ENCODE data around the gene TFPT. TPM values are rescaled to one million over a fixed set of nuclear protein-coding genes. Genes with fewer than 3 reads are reported as not detected.

Gene TFPT
- total and polyA plus RNA-seq, 2 of the 13 experiments (the other 11 are each of a cell fraction or from before 2014, with no cell fraction given): 8.4 to 10.7 TPM

DNA sequence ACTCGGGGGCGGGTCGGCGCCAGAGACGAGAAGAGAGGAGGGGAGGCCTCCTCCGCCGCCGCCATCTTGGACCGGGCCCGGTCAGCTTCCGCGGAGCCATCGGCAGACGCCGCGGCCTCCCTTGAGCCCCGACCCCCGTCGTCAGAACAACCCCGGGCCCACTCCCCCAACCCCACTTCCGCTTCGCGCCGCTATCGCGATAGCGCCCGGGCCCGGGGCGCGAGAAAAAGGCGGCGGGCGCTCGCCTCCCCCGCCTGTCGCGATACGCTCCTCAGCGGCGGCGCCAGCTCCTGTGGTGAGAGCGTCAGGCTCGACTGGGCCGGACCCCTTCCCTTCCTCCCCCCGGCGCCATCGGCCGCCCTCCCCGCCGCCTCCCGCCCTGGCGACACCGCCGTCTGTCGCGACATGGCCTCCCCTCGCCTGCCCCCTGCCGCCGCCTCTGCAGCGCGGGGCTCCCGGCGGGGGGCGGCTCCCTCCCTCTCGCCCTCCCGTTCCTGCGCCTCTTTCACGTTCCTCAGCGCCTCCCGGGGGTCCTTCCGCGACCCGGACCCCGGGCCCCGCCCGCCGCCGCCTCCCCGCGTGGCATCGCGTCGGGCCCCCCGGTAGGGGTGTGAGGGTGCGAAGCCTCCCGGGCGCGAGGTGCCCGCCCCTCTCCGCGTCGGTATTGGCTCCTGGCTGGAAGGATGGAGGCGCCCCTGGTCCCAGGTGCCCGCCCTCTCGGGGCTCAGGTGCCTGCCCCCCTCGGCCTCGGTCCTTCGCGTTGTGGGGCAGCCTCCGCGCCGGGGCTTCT is 22.4 kb upstream of the TFPT start, which contains the start of gene CNOT3 (continued):
- TF ChIP-seq CEBPZ (IDR thresholded peaks at IDR 0.05; ENCODE audit: low read length): no peak
- no peak for TF ChIP-seq SP4 (CRISPR knock-in tag; IDR thresholded peaks at IDR 0.05)
- TF ChIP-seq NFATC3 (CRISPR knock-in tag; IDR thresholded peaks at IDR 0.05): no peak
- no peak for TF ChIP-seq ZNF296 (CRISPR knock-in tag; conservative IDR thresholded peaks at IDR 0.05)
- TF ChIP-seq, protein P1, sequence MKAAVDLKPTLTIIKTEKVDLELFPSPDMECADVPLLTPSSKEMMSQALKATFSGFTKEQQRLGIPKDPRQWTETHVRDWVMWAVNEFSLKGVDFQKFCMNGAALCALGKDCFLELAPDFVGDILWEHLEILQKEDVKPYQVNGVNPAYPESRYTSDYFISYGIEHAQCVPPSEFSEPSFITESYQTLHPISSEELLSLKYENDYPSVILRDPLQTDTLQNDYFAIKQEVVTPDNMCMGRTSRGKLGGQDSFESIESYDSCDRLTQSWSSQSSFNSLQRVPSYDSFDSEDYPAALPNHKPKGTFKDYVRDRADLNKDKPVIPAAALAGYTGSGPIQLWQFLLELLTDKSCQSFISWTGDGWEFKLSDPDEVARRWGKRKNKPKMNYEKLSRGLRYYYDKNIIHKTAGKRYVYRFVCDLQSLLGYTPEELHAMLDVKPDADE (CRISPR knock-in tag; IDR thresholded peaks at IDR 0.05): no peak
- no peak for TF ChIP-seq ZNF558 (CRISPR knock-in tag; IDR thresholded peaks at IDR 0.05; ENCODE audit: borderline replicate concordance)
- TF ChIP-seq CREB1 (IDR thresholded peaks at IDR 0.05): no peak
- TF ChIP-seq CREB1 (CRISPR knock-in tag; IDR thresholded peaks at IDR 0.05): no peak
- no peak for TF ChIP-seq KLF11 (CRISPR knock-in tag; IDR thresholded peaks at IDR 0.05)
- no peak for TF ChIP-seq PATZ1 (CRISPR knock-in tag; IDR thresholded peaks at IDR 0.05)
- no peak for TF ChIP-seq ZFP82 (CRISPR knock-in tag; IDR thresholded peaks at IDR 0.05; ENCODE audit: borderline replicate concordance)
- no peak for TF ChIP-seq GRHL1 (CRISPR knock-in tag; conservative IDR thresholded peaks at IDR 0.05)
- no peak for TF ChIP-seq SMAD3 (CRISPR knock-in tag; IDR thresholded peaks at IDR 0.05)
- peak; percentile 86; the same call in 1 of the 2 replicates for TF ChIP-seq PCBP1 (IDR thresholded peaks at IDR 0.05; ENCODE audit: borderline replicate concordance, low read depth, low read length)
- no peak for TF ChIP-seq ZSCAN9 (CRISPR knock-in tag; IDR thresholded peaks at IDR 0.05; ENCODE audit: borderline replicate concordance)
- TF ChIP-seq ZZZ3 (CRISPR knock-in tag; IDR thresholded peaks at IDR 0.05; ENCODE audit: borderline replicate concordance): no peak
- TF ChIP-seq, protein P2, sequence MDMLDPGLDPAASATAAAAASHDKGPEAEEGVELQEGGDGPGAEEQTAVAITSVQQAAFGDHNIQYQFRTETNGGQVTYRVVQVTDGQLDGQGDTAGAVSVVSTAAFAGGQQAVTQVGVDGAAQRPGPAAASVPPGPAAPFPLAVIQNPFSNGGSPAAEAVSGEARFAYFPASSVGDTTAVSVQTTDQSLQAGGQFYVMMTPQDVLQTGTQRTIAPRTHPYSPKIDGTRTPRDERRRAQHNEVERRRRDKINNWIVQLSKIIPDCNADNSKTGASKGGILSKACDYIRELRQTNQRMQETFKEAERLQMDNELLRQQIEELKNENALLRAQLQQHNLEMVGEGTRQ (IDR thresholded peaks at IDR 0.05; ENCODE audit: low read depth, low read length): no peak
- TF ChIP-seq, protein P2 (CRISPR knock-in tag; IDR thresholded peaks at IDR 0.05; ENCODE audit: borderline replicate concordance): no peak
- TF ChIP-seq RAD51 (IDR thresholded peaks at IDR 0.05; ENCODE audit: borderline replicate concordance): no peak
